ENCODE results near the gene DNAJC4.

DNAJC4 gene

DNA sequence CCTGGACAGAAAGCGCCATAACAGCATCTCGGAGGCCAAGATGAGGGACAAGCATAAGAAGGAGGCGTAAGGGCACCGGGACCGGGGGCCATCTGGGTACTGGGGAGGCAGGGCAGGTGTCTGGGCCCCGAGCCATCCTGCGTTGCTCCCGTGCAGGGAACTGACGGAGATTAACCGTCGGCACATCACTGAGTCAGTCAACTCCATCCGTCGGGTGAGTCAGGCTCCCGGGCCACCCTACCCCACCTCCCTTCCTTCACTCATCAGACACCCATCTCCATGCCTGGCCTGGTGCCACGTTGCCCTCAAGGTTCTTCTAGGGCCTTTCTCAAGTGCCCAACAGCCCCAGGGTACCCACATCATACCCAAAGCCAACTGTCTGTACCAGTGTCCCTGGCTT, 36.0 kb downstream of the DNAJC4 start:
- TF ChIP-seq ZFX (IDR thresholded peaks at IDR 0.05), result no peak
- TF ChIP-seq, protein P1, sequence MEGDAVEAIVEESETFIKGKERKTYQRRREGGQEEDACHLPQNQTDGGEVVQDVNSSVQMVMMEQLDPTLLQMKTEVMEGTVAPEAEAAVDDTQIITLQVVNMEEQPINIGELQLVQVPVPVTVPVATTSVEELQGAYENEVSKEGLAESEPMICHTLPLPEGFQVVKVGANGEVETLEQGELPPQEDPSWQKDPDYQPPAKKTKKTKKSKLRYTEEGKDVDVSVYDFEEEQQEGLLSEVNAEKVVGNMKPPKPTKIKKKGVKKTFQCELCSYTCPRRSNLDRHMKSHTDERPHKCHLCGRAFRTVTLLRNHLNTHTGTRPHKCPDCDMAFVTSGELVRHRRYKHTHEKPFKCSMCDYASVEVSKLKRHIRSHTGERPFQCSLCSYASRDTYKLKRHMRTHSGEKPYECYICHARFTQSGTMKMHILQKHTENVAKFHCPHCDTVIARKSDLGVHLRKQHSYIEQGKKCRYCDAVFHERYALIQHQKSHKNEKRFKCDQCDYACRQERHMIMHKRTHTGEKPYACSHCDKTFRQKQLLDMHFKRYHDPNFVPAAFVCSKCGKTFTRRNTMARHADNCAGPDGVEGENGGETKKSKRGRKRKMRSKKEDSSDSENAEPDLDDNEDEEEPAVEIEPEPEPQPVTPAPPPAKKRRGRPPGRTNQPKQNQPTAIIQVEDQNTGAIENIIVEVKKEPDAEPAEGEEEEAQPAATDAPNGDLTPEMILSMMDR (conservative IDR thresholded peaks at IDR 0.05), result no peak
- no peak overlapping the region for H3K27ac ChIP-seq

DNA sequence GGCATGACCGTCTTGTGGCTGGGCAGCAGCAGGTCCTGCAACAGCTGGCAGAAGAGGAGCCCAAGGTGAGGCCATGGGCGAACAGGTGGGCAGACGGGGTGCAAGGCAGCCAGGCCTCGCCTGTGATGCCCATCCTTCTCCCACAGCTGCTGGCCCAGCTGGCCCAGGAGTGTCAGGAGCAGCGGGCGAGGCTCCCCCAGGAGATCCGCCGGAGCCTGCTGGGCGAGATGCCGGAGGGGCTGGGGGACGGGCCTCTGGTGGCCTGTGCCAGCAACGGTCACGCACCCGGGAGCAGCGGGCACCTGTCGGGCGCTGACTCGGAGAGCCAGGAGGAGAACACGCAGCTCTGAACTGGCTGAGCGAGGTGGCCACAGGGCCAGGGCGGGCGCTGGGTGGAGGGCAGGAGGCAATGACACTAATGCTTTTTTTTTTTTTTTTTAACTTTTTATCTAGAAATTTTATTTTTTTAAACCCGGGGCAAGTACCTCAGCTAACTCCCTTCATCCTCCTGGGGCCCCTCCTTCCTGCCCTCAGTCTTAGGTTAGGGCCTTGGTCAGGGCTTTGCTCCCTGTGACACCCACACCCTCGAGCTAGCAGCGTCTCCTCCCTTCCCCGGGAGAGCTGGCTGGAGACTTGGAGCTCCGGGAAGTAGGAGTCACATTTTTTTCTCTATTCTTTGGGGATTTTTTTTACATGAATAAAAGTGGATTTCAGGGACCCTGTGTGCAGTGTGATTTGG, 37.0 kb downstream of the DNAJC4 start:
- TF ChIP-seq, protein P1 (conservative IDR thresholded peaks at IDR 0.05), result no peak
- no peak for TF ChIP-seq ZFX (IDR thresholded peaks at IDR 0.05)

DNA sequence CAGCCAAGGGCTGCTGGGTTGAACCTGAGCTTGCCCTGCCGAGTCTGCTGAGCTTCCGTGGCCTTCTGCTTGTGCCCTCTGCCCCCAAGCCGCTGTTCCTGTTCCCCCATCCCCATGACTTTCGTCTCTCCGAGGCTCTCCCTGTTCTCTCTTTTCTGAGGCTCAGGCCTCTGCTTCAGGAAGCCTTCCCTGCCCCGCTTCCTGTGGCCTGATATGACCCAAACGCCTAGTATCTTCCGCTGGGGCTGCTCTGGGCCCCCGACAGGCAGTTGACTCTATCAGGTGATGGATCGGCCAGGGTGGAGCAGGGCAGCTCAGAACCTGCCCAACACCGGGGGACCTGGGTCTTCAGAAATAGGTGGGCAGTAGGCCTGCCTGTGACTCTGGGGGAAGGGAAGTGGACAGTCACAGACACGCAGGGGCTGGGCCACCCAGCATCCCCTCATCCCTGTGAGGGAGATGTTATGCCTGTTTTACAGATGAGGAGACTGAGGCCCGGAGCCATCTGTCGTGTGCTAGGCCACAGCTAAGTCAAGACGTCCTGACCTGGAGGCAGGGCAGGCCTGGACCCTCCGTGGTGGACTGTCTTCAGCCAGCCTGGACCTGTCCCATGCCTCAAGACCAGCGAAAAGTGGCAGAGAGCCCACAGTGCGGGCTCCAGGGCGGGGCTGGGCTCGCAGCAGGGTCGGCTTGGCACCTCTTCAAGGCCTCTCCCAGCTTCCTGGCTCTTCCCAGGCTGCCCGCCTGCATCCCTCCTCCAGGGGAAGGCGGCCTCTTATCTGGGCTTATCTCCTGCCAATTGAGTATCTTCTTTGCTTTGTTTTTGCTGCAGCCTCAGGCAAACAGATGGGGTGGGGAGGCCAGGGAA, 37.9 kb downstream of the DNAJC4 start:
- H3K27ac ChIP-seq, result peak overlapping the region; percentile 95
- TF ChIP-seq, protein P1 (conservative IDR thresholded peaks at IDR 0.05), result no peak
- TF ChIP-seq ZFX (IDR thresholded peaks at IDR 0.05), result no peak

More for the DNA sequence above, 37.0 kb downstream of the DNAJC4 start:
- H3K27ac ChIP-seq, result peak overlapping the region; percentile 95; the same call in 1 of the 2 replicates

DNA sequence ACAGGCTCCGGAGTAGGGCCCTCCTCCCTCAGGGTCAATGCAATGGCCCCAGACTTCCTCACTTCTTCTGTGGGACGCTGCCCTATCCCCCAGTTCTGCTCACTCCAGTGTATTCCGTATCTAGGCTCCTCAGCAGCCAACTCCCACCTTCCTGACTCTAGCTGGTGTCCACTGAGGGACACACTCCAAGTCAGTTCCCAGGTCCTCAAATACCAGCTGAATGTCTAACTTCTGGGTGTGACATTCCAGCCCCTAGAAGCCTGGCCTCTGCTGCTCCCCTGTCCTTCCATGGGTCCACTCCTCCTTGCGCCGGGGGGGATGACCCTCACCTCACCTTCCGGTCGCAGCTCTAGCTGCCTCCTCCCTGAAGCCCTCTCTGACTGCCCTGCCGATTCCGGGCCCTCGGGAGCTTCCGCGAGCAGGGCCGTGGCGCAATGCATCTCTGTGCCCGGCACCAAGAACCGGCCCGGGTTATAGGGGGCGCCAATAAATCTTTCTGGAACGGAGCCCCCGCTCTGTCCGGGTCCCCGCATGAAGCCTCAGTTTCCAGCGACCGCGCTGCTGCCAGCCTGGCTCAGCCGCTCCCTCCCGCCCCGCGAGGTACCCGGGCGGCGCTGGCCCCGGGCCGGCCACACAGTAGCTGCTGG, 38.7 kb downstream of the DNAJC4 start:
- peak; percentile 59; the same call in 1 of the 2 replicates for TF ChIP-seq ZFX (IDR thresholded peaks at IDR 0.05)
- TF ChIP-seq, protein P1 (conservative IDR thresholded peaks at IDR 0.05), result no peak
- peak overlapping the region; percentile 95 for H3K27ac ChIP-seq

DNA sequence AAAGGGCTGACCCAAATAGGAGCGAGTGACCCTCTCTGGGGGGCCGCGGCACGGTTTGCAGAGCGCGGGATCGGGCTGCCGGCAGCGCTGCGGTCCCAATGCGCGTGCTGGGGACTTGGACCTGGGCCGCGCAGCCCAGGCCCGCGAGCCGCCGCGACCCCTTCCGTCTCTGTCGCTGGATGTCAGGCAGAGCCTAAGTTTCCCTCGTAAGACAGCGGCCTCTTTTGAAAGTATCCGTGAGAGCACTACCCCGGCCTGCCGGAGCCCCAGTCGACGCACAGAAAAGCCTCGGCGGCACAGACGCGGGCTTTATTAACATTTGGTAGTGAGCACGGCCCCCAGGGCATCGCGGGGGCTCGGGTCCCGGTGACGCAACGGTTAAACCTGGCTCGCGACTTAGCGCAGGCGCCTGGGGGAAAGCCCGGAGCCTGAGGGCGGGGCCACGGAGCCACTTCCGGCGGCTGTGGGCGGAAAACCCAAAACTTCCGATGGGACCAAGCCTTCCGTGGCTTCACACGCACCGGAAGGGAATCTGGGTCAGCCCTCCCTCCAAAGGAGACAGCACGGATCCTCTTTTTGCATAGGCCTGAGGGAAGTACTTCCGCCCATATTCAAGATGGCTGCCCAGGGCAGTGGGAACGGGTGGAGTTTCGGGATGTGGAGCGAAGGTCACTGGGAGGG, 39.3 kb downstream of the DNAJC4 start:
- TF ChIP-seq, protein P1 (conservative IDR thresholded peaks at IDR 0.05), result no peak
- 0 out of 2 replicates have a peak, but pooled peaks have one; percentile 31 for TF ChIP-seq ZFX (IDR thresholded peaks at IDR 0.05)
- H3K27ac ChIP-seq, result peak overlapping the region; percentile 95

DNA sequence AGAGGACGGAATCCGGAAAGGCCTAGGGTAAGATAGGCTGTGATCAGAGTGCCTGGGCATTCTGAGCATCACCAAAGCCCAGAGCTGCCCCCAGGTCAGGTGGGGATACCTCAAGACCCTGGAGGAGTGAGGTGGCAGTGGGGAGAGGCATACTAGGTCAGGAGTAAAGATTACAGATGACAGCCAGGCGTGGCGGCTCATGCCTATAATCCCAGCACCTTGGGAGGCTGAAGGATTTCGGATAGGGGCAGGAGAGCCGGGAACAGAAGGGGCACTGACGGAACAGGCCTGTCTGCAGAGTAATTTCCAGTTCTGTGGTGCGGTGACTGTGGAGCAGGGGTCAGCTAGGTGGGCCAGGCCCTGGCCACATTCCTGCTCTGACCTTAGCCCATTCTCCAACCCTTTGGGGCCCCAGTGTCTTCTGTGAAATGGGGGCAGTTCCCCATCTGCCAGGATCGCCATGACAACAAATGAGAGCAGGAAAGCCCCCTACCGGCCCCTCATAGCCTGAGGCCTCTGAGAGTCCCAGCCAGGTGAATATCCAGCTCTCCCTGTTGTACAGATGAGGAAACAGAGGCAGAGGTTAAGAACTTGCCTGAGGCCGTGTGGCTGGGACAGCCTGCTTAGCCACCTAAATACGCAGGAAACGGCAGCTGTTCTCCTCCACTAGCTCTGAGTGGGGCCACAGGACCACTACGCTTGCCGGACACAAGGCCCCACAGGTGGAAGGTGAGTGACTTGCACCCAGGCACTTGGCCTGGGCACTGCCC, 44.9 kb downstream of the DNAJC4 start:
- no peak for TF ChIP-seq ZFX (IDR thresholded peaks at IDR 0.05)
- TF ChIP-seq, protein P1 (conservative IDR thresholded peaks at IDR 0.05), result no peak
- no peak overlapping the region for H3K27ac ChIP-seq
